ENCODE results near the gene PTPRD.

GRCh38 chr9:8474937-8475336, 2137.9 kb downstream of the PTPRD start:
- TF ChIP-seq YY1 (IDR thresholded peaks at IDR 0.05; ENCODE audit: insufficient read depth, insufficient read length) (no peak), ZNF274 (IDR thresholded peaks at IDR 0.05; ENCODE audit: low read depth, low read length) (no peak)
